ENCODE data around the gene TSPAN9.

DNA sequence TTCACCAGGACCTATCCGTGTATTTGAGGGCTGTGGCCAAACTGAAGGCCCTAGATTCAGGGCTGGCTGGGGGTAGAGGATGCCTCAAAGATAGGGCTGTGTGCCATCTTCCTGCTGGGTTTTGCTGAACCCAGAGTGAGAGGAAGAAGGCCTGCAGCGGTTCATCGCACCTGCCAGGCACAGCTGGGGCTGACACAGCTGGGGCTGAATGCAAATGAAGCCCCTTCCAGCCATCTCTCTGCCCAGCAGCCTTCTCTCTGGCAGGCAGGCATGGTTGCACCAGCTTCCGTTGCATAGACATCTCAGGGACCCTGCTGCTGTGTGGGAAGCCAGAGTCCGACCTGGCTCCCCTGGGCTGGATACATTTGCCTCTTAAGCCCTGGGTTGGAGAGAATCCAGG lies 152.4 kb downstream of the TSPAN9 start:
- TF ChIP-seq, protein P1, sequence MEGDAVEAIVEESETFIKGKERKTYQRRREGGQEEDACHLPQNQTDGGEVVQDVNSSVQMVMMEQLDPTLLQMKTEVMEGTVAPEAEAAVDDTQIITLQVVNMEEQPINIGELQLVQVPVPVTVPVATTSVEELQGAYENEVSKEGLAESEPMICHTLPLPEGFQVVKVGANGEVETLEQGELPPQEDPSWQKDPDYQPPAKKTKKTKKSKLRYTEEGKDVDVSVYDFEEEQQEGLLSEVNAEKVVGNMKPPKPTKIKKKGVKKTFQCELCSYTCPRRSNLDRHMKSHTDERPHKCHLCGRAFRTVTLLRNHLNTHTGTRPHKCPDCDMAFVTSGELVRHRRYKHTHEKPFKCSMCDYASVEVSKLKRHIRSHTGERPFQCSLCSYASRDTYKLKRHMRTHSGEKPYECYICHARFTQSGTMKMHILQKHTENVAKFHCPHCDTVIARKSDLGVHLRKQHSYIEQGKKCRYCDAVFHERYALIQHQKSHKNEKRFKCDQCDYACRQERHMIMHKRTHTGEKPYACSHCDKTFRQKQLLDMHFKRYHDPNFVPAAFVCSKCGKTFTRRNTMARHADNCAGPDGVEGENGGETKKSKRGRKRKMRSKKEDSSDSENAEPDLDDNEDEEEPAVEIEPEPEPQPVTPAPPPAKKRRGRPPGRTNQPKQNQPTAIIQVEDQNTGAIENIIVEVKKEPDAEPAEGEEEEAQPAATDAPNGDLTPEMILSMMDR (optimal IDR thresholded peaks at IDR 0.05 in 1 of 3, IDR thresholded peaks at IDR 0.05 in 1 of 3, conservative IDR thresholded peaks at IDR 0.05 in 1 of 3; ENCODE audit: extremely low read depth in 1 of 3, insufficient read depth in 2 of 3, low read length in 3 of 3), result no peak
- no peak for TF ChIP-seq EZH2 (IDR thresholded peaks at IDR 0.05; ENCODE audit: low read length)
